ENCODE data around the gene SYTL4.
"Not testable (repeated sequence)": the region's sequence is repeated elsewhere in the genome, so short reads cannot be mapped to it uniquely, and the experiment has no call there.

Gene SYTL4

DNA sequence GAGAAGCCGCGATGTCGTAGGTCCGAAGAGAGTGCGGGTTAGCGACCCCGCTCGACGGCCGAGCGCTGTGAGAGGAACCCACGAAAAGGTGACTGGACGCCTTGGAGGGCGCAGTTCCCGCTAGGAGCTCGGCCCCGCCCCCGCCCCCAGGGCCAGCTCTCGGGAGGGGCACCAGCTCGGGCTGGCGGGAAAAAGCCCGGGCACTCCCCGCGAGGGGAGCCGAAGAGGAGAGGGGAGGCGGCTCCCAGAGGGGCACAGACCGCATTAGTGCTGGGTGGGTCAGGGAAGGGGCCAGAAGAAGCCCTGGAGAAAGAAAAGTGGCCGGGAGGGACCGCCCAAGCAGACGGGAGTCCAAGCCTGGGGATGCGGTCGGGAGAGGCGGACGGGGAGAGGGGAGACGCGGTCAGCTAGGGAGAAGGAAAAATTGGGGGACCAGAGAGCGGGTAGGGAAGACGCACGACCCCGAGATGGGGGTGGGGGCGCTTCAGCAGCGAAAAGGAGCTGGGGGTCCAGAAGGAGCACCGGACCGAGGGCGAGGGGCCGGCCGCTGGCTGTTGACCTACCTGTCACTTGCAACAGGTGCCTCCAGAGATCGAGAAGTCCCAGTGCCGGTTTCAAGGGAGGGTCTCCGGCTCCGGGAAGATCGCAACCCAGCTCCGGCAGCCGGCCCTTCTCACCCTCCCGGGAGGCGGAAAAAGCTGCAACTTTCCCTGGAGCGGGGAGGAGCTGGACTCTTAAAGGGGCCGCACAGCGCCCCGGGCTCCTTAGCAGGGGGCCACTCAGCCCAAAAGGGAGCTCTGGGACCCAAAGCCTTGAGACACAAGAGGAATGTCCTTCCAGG lies at the start of gene SYTL4:
SYTL4 (minus strand) TSS at position 681 of the 841 bp plus-strand sequence. CDS start 30,084 bp downstream, outside the sequence.
- H3K27me3 Mint-ChIP-seq, result peaks cover 23% of the 10 kb centered on the region

DNA sequence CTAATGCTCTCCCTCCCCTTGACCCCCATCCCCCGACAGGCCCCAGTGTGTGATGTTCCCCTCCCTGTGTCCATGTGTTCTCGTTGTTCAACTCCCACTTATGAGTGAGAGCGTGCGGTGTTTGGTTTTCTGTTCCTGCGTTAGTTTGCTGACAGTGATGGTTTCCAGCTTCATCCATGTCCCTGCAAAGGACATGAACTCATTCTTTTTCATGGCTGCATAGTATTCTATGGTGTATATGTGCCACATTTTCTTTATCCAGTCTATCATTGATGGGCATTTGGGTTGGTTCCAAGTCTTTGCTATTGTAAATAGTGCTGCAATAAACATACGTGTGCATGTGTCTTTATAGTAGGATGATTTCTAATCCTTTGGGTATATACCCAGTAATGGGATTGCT lies 37.5 kb upstream of the SYTL4 start:
- H3K36me3 Mint-ChIP-seq, H3K9me3 Mint-ChIP-seq, H3K27me3 Mint-ChIP-seq, H3K4me3 Mint-ChIP-seq, H3K4me1 Mint-ChIP-seq, H3K27ac Mint-ChIP-seq: not testable (repeated sequence)

More for the DNA sequence above, at the start of gene SYTL4:
- Mint-ChIP-seq H3K36me3 (no peaks in the 10 kb centered on the region), H3K9me3 (no peaks in the 10 kb centered on the region), H3K27ac (no peak within 1 kb of the TSS), H3K4me1 (no peaks in the 10 kb centered on the region), H3K4me3 (no peak within 1 kb of the TSS)

DNA sequence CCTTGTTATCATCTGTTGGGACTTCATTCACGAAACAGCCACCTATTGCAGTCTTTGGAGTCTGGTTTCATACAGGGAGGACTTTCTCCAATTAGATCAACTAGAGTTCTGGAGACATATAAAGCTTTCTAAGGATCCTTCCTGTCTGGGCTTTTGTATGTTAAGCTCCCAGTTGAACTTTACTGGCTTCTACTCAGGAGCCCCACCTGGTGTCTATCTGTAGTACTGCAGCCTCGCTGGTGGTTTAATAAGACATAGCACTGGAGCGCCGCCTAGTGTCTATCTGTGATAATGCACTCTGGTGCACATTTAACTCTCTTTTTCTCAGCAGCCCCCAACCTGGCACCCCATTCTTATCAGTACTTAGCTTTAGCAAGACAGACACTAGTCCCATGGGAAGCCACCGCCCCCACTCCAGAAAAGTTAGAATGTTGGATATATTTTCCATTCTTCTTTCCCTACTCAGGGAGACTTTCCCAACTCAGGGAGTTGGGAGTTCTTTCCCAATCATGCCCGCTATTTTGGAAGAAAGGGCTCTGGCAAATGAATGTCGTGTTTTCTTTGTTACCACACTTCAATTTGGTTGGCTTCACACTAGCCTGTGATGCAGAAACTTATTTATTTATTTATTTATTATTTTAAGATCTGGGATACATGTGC lies 36.9 kb upstream of the SYTL4 start:
- Mint-ChIP-seq H3K36me3 (no peaks in the 10 kb centered on the region), H3K27me3 (no peaks in the 10 kb centered on the region), H3K4me1 (no peaks in the 10 kb centered on the region), H3K27ac (no peak overlapping the region), H3K9me3 (no peaks in the 10 kb centered on the region), H3K4me3 (no peak overlapping the region)

DNA sequence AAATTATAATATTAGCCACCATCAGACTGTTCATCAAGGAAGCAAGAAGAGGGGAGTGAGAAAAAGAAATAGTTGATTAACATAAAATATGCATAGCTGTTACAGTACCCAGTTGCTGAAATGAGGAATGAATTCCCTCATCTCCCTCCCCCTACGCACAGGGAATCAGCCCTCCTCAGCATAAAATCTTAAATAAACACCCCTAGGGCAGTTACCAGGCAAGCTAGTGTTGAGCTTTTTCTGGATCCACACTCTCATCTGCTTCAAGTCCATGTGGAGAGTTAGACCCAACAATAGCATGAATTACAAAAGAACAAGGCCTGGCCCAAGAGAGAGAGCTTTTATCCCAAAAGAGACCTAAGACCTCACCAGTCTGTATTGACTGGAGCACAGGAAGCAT lies 19.0 kb upstream of the SYTL4 start:
- Mint-ChIP-seq H3K4me1 (no peaks in the 10 kb centered on the region), H3K27ac (no peak overlapping the region), H3K27me3 (peaks cover 10% of the 10 kb centered on the region), H3K36me3 (no peaks in the 10 kb centered on the region), H3K4me3 (no peak overlapping the region), H3K9me3 (no peaks in the 10 kb centered on the region)

DNA sequence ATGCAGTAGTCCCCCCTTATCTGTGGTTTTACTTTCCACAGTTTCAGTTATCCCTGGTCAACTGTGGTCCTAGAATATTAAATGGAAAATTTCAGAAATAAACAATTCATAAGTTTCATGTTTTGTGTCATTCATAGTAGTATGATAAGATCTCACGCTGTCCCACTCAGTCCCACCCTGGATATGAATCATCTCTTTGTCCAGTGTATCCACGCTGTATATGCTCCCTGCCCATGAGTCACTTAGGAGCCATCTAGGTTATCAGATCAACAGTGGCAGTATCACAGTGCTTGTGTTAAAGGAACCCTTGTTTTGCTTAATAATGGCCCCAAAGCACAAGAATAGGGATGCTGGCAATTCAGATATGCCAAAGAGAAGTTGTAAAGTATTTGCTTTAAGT lies 16.2 kb upstream of the SYTL4 start:
- H3K36me3 Mint-ChIP-seq, result no peaks in the 10 kb centered on the region

DNA sequence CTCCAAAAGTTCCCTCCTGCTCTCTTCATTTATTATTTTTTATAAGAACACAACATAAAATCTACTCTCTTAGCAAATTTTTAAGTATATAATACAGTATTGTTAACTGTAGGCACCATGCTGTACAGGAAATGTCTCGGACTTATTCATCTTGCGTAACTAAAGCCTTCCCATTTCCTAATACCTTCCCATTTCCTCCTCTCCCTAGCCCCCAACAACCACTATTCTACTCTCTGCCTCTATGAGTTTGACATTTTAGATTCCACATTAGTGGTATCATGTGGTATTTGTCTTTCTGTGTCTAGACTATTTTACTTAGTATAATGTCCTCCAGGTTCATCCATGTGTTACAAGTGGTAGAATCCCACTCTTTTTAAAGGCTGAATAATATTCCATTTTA lies 15.8 kb upstream of the SYTL4 start:
- Mint-ChIP-seq H3K27me3 (peaks cover 15% of the 10 kb centered on the region), H3K36me3 (no peaks in the 10 kb centered on the region), H3K4me1 (no peaks in the 10 kb centered on the region), H3K27ac (no peak overlapping the region), H3K9me3 (no peaks in the 10 kb centered on the region), H3K4me3 (no peak overlapping the region)

More for the DNA sequence above, 16.2 kb upstream of the SYTL4 start:
- H3K27ac Mint-ChIP-seq, result no peak overlapping the region
- peaks cover 15% of the 10 kb centered on the region for H3K27me3 Mint-ChIP-seq
- H3K4me1 Mint-ChIP-seq, result no peaks in the 10 kb centered on the region
- no peak overlapping the region for H3K4me3 Mint-ChIP-seq
- no peaks in the 10 kb centered on the region for H3K9me3 Mint-ChIP-seq

DNA sequence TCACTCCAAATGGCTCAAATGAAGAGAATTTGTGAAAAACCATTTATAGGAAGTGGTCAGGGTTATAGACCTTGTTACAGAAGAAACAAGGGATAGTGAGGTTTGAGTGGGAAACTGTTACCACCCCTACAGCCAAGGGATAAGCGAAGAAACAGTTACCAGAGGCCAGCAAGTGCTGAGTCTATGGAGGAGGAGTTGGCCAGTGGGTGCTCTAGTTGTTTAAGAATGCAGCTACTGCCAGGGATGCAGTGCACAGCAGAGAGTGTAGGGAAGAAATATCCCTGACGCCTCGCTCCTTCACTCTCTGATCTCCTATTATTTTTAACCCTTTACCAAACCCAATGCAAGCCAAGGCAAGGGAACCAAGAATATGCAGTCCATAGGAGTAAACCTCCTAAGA lies 15.2 kb upstream of the SYTL4 start:
- Mint-ChIP-seq H3K4me1 (no peaks in the 10 kb centered on the region), H3K27me3 (peaks cover 14% of the 10 kb centered on the region), H3K9me3 (no peaks in the 10 kb centered on the region), H3K27ac (no peak overlapping the region), H3K36me3 (no peaks in the 10 kb centered on the region), H3K4me3 (no peak overlapping the region)

DNA sequence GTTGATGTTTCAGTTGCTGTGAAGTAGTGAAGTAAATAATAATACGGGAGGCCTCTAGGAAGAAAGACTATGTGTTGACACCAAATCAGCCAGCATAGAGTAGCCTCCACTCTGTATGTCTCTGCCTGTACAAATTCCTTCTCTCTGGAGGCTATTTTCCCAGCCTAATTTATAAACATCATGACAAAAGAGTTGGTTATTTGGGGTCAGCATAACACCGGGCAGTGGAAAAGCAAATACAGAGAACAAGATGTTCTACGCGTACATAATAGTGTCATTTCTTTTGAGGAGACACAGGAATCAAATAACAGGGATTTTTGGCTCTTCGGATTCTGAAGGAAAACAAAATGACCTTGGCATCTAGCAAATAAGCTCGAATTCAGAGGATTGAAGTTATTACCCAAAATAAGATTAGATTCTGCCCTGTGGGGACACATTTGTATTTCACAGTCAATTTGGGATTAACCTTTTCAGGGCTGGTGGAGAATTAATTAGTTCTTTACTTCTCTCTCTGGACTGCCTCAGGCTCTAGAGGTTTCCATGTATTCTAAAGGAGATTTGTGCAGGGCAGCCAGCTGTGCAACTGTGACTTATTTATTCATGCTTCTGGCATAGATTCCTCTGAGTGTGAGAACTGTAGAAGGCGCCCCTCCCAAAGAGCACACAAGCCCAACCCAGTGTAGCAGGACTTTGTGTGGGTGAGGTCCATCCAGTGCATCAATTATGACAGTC lies 14.1 kb upstream of the SYTL4 start:
- H3K27ac Mint-ChIP-seq, result no peak overlapping the region
- H3K36me3 Mint-ChIP-seq, result no peaks in the 10 kb centered on the region
- no peaks in the 10 kb centered on the region for H3K4me1 Mint-ChIP-seq
- no peak overlapping the region for H3K4me3 Mint-ChIP-seq
- H3K9me3 Mint-ChIP-seq, result no peaks in the 10 kb centered on the region
- H3K27me3 Mint-ChIP-seq, result peaks cover 9% of the 10 kb centered on the region

- no peaks in the 10 kb centered on the region for H3K9me3 Mint-ChIP-seq
- peaks cover 9% of the 10 kb centered on the region for H3K27me3 Mint-ChIP-seq
- no peaks in the 10 kb centered on the region for H3K4me1 Mint-ChIP-seq
- H3K36me3 Mint-ChIP-seq, result no peaks in the 10 kb centered on the region
- no peak overlapping the region for H3K27ac Mint-ChIP-seq
- no peak overlapping the region for H3K4me3 Mint-ChIP-seq
Measured at GRCh38 chrX:100745205-100745604, 13.3 kb upstream of the SYTL4 start.

DNA sequence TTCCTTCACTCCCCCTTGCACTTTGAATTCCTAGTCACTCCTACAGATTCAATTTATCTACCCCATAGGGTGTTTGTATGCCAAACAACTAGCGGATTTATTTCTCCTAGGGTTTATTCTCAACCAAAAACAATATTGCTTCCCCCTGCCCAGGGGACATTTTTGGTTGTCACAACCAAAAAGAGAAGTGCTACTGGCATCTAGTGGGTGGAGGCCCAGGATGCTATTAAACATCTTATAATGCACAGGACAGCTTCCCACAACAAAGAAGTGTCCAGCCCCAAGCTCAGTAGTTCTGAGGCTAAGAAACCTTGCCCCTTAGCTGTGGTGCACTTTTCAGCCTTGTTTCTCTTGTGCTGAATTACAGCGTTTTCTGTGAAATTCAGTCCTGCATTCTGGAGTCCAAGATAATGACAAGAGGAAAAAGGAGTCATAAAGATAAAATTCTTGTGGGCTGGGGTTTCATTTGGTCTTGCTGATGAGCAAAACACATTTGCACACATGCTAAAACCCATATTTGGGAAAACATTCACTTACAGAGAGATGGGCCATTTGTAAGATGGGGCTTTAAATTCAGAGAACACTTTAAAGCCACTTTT lies 11.2 kb upstream of the SYTL4 start:
- H3K4me3 Mint-ChIP-seq, result no peak overlapping the region
- H3K9me3 Mint-ChIP-seq, result no peaks in the 10 kb centered on the region
- no peak overlapping the region for H3K27ac Mint-ChIP-seq
- H3K27me3 Mint-ChIP-seq, result peaks cover 8% of the 10 kb centered on the region
- H3K36me3 Mint-ChIP-seq, result no peaks in the 10 kb centered on the region
- H3K4me1 Mint-ChIP-seq, result no peaks in the 10 kb centered on the region

- H3K27me3 Mint-ChIP-seq, result peaks cover 11% of the 10 kb centered on the region
- not testable (repeated sequence) for H3K9me3 Mint-ChIP-seq, H3K27ac Mint-ChIP-seq
Measured at GRCh38 chrX:100724006-100724405, 7.9 kb downstream of the SYTL4 start.

DNA sequence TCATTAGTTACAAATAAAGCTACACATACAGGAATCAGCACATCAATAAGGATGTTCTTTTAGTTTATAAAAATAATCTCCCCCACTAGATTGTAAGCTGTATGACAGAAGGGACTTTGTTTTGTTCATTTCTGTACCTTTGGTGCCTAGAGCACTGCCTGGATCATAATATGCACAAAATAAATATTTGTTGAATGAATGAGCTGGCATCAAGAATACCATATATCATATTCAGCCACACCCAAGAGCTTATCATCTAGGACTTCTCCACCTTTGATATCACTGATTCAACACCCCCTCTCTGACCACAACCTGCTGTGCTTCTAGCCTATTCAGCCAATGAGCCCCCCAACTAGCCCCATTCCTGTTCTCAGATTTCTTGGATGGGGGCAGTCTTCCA lies 10.6 kb downstream of the SYTL4 start:
- Mint-ChIP-seq H3K27me3 (peaks cover 4% of the 10 kb centered on the region), H3K4me1 (no peaks in the 10 kb centered on the region), H3K36me3 (no peaks in the 10 kb centered on the region), H3K9me3 (no peaks in the 10 kb centered on the region), H3K4me3 (no peak overlapping the region), H3K27ac (no peak overlapping the region)

More at GRCh38 chrX:100724006-100724405, 7.9 kb downstream of the SYTL4 start:
- not testable (repeated sequence) for H3K4me3 Mint-ChIP-seq, H3K4me1 Mint-ChIP-seq, H3K36me3 Mint-ChIP-seq

DNA sequence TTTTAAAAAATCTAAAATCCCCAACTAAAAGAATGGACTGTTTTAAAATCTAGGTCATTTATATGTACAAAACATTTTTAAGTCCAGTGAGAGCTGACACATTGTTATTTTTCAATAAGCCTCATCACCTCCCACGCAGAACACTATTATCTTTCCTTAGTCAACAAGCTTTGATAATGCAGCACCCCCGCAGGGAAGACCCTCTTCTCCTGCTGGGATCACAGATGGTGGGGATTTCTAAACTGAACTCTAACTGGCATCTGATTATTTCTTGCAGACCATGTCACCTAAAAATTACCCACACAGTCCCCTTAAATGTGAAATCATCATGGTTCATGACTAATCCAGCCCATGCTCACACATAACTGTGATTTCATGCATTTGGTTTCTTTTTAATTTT lies 11.6 kb downstream of the SYTL4 start:
- Mint-ChIP-seq H3K4me3 (no peak overlapping the region), H3K9me3 (no peaks in the 10 kb centered on the region), H3K4me1 (no peaks in the 10 kb centered on the region), H3K27ac (no peak overlapping the region), H3K27me3 (peaks cover 2% of the 10 kb centered on the region), H3K36me3 (no peaks in the 10 kb centered on the region)

DNA sequence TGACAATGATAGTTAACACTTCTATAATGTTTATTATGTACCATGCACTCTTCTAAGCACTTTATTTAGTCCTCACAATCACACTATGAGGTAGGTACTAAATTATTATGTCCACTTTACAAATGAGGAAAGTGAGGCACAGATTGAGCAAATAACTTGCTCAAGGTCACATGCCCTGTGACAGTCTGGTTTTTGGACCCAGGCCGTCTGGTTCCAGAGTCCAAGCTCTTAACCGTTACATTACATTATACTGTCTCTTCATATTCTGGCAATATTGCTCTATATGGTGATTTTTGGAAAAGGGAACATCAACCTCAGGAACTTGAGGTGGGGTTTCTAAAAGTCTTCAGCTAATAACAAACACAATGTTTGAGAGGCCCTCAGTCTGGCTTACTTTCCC lies 12.8 kb downstream of the SYTL4 start:
- Mint-ChIP-seq H3K27me3 (no peaks in the 10 kb centered on the region), H3K36me3 (no peaks in the 10 kb centered on the region), H3K9me3 (no peaks in the 10 kb centered on the region), H3K4me3 (no peak overlapping the region), H3K4me1 (no peaks in the 10 kb centered on the region), H3K27ac (no peak overlapping the region)

- H3K27me3 Mint-ChIP-seq, result no peaks in the 10 kb centered on the region
Measured at GRCh38 chrX:100717363-100717762, 14.6 kb downstream of the SYTL4 start.

More at GRCh38 chrX:100717363-100717762, 14.6 kb downstream of the SYTL4 start:
- no peaks in the 10 kb centered on the region for H3K36me3 Mint-ChIP-seq
- H3K9me3 Mint-ChIP-seq, result no peaks in the 10 kb centered on the region
- H3K4me3 Mint-ChIP-seq, result no peak overlapping the region
- no peaks in the 10 kb centered on the region for H3K4me1 Mint-ChIP-seq
- no peak overlapping the region for H3K27ac Mint-ChIP-seq

All from activated naive CD4-positive, alpha-beta T cell treated with anti-CD3 and anti-CD28 coated beads, Interleukin-2, amount 50 U/mL, for 24 hours (primary cell).